NCI-H1092 (cell line): ENCODE results near the gene GAMT.

ENCODE experiments used
- DNase-seq: peaks from one replicate; lab custom pipeline; 2025; lab: John Stamatoyannopoulos, UW

GAMT gene

DNA sequence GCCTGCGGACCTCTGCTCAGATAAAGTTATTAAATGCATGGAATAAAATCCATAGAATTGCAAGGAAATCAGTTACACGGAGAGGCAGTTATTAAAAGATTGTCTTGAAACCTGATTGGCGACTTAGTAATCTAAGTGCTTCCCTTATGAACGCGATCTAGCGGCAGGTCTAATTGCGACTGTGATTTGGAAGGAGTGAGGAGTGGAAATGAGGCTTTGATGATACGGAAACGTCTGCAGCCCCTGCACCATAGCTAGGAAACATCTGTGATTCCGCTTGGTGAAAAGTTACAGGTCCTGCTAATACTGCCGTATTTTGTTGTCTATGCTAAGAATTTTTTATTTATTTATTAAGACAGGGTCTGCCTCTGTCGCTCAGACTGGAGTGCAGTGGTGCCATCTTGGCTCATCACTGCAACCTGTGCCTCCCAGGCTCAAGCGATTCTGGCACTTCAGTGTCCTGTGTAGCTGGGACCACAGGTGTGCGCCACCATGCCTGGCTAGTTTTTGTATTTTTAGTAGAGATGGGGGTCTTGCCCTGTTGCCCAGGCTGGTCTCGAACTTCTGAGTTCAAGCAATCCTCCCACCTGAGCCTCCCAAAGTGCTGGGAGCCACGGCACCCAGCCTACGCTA is 16.7 kb downstream of the GAMT start:
- DNase-seq = no peak

DNA sequence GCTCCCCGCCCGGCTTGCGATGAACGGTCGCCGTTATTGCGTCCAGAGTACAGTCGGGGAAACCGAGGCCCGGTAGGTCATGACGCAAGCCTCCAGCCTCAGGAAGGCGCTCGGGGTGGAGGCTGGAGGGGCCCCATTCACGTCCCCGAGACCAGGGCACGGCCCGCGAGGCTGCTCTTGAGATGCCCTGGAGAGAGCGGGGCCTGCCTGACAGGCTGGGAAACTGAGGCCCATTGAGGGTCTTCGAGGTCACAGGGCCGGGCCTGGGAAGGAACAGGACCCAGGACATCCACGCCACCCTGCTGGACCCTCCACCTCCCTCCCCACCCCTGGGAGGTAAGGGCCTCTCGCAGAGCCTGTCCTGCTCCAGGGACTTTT is 17.3 kb downstream of the GAMT start:
- no peak for DNase-seq

DNA sequence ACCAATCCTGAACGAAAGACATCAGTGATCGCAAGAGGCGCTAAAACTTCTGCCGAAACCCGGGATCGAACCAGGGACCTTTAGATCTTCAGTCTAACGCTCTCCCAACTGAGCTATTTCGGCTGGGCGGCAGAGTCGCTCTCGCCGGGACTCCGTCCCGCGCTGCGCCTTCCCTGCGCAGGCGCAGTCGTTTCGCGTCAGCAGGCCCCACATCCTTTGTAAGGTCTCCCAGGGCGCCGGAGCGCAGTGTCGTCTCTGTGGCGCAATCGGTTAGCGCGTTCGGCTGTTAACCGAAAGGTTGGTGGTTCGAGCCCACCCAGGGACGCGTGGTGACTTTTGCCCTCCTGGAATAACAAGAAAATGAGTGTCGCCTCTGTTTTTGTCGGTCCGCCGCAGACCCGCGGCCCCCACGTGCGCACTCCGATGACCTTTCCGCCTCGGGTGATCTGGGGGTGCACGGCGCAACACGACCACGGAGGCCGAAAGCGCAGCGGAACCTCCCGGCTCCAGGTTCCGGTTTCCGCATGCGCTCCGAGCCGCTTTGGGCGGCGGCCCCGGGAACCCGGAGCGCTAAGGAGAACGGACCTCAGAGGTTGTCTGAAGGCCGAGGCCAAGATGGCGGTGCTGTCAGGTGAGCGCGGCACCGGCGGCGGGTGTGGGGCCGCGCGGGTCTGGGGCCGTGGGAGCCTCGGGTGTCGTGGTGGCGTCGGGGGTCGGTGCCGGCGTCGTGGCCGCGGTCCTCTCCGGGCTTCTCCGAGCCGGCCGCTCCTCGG is 17.8 kb downstream of the GAMT start, which contains the start of gene NDUFS7:
NDUFS7 (plus strand) TSS at position 596 of the 773 bp plus-strand sequence; CDS start at position 616, 20 bp downstream.
- DNase-seq = peak; percentile 84

DNA sequence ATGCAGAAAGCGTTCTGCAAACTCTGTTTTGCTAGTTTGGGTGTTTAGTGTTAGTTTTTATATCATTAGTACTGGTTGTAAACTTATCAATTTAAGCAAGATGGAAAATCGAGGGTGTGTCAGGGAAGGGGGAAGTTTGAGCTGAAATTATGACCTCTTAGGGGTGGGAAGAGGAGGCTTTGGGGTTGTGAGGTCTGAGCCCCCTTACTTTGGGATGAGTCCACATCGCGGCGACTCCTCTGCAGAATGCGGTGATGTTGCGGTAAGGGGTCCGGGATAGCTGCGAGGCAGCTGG is 18.4 kb downstream of the GAMT start:
- DNase-seq = no peak

DNA sequence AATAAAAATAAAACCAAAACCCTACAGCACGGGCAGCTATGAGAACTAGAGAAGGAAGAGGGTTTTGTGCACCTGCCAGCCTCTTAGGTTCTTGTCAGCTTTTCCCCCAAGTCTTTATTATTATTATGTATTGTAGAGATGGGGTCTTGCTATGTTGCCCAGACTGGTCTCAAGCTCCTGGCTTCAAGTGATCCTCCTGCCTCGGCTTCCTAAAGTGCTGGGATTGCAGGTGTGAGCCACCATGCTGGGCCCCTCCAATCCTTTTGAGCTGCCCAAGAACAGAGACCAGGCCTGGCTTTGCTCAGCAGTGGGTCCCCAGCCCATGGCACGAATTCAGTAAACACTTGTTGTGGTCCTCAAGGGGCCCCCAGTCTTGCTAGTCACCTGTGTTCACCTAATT is 19.1 kb downstream of the GAMT start:
- DNase-seq = no peak

DNA sequence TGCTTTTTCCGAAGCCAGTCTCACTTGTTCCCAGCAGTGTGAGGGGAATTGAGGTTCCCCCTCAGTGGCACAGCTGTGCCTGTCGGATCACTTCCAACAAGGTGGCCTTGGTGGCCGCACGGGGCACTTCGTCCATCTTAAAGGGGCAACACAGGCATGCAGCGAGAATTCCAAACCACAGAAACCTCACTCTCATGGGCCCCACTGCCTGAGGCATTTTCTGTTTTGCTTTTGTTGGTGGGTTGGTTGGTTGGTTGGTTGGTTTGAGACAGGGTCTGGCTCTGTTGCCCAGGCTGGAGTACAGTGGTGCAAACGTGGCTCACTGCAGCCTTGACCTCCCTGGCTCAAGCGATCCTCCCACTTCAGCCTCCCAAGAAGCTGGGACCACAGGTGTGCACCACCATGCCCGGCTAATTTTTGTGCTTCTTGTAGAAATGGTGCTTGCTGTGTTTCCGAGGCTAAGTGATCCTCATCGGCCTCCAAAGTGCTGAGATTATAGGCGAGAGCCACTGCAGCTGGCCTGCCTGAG is 21.3 kb downstream of the GAMT start:
- DNase-seq = no peak

DNA sequence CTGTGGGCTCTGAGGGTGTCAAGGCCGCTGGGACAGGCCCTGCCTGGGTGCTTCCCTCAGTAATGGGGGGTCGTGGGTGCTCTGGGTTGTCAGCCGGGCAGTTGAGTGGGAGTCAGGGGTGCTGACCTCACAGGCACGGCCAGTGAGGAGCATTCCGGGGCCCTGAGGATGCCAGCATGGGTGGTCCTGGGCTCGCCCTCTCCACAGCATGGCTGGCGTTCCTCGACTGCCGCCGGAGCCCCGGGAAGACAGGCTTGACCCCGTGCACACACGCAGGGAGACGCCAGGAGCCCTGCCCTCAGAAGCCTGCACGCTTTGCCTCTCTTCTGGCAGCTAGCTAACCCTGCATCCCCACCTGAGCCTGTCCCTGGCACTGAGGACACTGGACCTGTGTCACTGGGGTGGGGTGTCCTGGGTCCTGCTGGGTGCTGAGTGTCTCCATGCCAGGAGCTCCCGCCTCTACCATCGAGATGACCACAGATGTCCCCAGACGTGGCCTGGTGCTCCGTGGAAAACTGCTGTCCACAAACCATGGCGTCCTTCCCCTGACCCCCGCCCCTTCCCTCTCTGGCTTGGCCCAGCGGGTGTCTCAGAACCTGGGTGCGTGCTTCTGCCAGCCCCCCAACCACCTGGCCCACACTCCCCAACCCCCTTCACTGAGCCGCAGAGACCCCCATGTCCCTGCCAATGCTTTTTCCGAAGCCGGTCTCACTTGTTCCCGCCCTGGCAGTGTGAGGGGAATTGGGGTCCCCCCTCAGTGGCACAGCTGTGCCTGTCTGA is 22.0 kb downstream of the GAMT start:
- DNase-seq = no peak

DNA sequence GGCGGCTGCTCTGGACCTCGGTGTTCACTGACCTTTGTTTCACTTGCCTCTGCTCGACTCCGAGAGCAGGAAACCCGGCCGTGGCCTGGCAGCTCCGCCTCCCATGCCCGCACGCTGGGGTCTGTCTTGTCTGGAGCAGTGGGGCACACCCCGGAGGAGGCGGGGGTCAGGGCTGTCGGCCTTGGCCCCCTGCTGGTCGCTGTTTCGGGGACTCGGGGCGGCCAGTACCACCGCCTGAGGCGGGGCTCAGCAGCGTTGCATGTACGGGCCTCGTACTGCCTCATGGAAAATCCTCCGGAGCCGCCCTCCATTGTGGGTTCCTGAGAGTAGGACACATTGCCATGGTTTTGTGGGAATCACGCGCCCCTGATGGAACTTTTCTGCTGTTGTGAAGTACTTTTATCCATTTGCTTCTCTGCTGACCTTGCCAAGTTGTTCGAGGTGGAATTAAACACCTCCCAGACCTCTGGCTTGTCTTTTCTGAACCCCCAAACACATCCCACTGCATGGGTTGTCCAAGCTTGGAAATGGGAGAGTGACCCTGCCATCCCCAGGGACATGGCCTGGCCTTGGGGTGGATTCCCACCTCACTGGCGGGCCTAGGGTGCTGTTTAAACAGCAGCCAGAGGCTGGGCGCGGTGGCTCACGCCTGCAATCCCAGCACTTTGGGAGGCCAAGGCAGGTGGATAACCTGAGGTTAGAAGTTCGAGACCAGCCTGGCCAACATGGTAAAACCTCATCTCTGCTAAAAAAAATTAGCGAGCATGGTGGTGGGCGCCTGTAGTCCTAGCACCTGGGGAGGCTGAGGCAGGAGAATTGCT is 23.2 kb downstream of the GAMT start:
- no peak for DNase-seq

DNA sequence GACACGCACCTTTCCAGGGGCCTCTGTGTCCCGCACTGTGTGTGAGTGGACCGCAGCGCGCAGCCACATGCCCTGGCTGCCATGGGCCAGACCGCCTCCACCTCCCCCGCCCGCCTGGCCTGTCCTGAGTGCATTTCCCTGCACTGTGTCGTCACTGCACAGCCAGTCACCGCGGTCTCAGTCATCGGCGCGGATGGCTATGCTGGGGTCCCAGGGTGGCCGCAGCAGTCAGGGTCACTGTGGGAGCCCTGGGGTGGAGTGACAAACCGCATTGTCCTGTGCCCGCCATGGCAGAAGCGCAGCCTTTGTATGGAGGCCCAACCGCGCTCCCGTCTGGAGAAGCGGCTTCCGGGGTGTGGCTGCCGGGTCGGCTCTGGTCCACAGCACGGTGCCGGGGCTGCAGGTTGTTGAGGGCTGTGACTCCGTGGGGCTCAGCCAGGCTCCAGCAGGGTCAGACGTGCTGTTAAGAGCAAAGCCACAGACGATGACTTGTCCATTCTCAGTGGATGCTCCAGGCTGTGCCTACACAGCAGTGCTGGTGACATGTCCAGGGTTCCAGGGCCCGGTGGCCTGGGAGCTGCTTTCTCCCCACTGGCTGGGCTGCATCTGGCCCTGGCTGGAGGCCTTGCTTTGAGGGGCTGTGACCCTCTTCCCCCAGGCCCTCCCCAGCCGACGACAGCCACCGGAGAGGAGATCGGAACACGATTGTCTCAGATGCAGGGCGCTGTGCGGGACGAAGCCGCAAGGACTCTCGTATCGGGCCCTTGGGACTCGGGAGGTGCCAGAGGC is 24.0 kb downstream of the GAMT start:
- DNase-seq = no peak

DNA sequence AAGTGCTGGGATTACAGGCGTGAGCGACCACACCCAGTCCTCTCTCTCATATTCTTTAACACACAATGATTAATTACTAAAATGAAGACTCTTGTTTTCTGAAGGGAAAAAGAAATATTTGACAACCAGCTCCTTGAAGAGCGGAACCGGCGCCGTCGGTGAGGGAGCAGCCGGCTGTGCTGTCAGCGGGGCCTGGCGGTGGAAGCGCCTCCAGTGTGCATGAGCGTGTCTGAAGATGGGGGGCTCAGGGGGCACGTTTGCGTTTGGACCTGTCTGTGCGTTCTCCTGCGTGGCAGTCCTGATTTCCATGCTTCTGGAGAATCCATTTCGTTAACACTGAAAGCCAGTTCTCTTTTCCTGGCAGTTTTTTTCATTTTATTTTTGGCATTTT is 24.9 kb downstream of the GAMT start:
- DNase-seq = no peak

DNA sequence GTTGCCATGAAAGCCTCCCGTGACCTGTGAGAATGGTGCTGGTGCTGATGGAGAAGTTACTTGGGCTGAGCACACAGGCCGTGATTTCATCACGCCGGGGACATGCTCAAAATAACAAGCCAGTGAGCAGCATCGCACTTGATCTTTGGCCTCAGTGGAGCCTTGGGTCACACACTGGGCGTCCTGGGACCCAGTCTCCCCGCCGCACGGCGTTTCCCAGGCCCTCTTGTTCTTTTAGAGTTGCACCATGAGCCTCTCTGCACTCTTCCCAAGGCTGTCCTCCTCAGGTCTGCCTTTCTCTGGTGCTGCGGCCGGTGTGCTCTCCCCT is 27.1 kb downstream of the GAMT start:
- DNase-seq = no peak

DNA sequence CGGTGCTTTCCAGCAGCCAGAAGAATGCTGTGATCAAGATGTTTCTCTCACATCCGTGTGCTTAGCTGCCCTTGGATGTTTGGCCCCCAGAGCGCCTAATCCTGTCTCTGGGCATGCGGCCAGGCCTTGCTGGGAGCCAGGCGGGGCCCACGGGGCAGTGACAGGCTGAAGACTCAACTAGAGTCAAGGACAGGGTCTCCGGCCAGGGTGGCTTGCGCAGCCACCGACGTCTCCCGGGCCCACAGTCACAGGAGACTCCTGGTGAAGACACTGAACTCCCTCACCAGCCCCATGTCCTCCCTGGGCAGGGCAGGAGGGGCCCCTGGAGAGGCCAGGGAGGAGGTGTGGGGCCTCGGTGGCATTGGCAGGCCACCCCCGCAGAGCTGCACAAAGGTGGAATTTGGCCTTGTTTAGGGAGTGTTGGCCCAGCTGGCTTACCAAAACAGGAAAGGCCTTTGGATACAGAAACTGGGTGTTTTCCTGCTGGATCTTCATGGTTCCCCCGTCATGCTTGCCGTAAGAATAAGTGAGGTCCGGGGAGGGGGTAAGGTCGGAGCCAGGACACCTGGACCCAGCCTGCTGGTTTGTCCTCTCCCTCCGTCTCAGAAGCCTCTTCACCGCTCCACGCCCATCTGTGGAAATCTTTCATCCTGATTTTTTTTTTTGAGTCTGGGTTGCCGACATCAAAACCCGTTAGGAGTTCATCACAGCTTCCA is 27.6 kb downstream of the GAMT start:
- no peak for DNase-seq

DNA sequence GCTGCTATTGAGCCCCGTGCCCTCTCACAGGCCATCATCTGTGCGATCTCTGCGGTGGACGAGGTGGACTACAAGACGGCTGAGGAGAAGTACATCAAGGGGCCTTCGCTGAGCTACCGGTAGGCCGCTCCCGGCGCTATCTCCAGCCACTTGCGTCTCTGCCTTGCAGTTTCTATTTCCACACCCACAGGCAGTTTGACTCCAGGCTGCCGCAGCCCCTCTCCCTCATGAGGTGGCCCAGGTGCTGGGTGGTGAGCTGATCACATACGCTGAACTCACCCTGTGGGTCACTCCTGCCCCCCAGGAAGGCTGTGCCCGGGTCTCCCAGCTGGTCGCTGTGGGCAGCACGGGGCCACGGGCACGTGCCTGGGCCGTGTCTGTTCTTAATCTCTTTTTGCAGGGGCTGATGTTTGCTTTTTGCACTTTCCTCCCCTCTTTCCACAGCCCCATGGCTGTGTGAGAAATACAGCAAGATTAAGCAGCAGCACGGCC is 28.3 kb downstream of the GAMT start:
- no peak for DNase-seq

DNA sequence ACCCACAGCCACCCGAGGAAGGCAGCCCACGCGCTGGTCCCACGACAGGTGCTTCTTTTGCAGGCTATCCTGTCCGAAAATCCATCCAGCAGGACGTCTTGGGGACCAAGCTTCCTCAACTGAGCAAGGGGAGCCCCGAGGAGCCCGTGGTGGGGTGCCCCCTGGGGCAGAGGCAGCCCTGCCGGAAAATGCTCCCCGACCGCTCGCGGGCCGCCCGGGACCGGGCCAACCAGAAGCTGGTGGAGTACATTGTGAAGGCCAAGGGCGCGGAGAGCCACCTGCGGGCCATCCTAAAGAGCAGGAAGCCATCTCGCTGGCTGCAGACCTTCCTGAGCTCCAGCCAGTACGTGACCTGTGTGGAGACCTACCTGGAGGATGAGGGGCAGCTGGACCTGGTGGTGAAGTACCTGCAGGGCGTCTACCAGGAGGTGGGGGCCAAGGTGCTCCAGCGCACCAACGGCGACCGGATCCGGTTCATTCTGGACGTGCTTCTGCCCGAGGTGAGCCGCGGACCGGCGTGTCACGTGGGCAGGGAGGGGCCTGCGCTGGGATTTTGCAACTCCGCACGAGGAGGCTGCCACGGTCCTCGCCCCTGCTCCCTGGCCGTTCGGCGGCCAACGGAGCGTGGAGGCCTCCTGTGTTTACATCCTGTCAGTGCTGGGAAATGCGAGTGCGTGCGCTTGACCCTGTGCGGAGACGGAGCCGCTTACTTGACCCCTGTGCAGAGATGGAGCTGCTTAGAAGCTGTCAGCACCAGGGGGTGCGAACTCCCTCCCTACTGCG is 30.6 kb downstream of the GAMT start:
- DNase-seq = no peak

DNA sequence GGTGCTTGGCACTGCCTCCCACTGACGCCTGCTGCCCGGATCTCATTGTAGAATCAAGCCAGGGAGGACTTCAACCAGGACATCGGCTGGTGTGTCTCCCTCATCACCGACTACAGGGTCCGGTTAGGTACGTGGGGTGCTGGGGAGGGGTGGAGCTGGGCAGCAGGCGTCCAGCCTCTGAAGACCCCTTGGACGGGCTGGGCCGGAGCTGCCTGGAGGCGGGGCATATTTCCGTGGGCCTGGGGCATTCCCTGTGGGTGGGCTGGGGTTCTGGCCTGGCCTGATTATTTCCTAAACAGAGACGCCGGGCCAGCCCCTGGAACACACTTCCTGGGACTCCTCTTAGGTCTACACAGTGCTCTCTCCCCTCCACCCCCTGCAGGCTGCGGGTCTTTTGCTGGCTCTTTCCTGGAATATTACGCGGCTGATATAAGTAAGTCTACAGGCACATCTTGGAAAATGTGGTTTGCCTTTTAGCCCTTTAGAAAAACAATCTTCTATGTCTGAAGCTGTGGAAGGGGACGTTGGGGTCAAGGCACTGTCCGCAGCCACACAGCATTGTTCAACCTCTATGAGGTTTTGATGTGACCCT is 32.0 kb downstream of the GAMT start:
- DNase-seq = no peak

DNA sequence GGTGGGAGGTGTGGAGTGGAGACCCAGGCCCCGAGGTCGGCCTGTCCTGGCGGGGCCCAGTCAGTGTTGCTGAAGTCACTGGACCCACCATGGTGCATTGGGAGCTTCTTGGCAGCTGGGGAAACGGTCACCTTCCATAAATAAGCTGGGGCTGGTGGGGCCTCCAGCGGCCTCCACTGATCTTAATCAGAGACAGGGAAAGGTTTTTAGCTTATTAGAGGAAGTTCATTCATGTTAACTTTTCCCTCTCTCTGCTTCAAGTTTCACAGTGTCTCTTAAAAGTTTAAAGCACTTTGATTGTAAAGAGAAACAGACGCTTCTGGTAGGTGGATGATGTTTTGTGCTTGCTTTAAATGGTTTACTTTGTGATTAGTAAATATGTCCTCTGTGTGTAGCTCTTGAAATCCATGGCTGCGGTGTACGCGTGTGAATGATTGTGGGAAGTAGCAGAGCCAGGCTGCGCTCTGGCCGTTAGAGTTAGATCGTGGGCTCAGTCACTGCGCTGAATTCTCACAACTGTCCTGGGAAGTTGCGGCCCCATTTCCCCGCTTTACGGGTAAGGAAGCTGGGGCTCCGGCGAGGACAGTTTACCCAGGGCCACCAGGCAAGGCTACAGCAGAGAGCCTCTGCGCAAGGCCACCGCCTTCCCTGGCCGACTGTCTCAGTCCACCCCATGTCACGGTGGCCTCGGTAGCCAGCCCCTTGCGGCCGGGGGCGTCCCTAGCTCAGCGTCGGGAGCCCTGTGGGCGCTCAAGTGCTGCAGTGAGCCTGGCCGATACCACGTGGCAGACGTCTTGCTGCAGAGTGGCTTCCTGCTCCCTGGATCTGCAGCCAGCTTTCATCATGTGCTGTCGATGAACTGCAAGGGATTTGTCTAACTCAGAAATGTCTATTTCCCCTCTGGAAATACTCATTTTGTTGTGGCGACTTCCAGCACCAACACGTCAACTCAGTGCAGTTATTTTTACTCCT is 34.2 kb downstream of the GAMT start:
- no peak for DNase-seq

DNA sequence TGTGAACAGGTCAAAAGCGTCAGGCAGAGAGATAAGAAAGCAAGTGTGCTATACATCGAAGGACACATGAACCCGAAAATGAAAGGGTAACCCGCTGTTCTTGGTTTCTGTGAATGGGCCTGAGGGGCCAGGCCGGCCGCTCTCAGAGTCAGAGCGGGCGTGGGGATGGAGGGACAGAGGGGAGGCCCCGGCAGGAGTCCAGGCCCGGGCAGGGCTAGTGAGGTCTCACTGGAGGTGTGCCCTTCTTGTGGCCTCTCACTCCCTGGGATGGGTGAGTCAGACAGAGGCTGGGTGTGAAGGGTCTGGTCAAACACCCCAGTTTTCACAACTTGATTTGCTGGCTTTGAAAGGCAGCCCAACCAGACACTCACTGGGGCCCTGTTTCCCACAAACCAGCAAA is 35.0 kb downstream of the GAMT start:
- no peak for DNase-seq
